GM18519 (cell line): Measurements from ENCODE around the gene TTLL12.
"Not testable (repeated sequence)": the region's sequence is repeated elsewhere in the genome, so short reads cannot be mapped to it uniquely, and the experiment has no call there.

Experiments
- ATAC-seq: cut with Tn5 transposase; IDR thresholded peaks from one replicate; pipeline ENCODE4 v1.9.1; 2021; ENCODE audit warnings: mild to moderate bottlenecking, moderate library complexity; ENCODE audit not compliant: unreplicated experiment, low FRiP score

TTLL12 gene

GRCh38 chr22:43157874-43158546, 28.9 kb downstream of the TTLL12 start:
- no peak for ATAC-seq

- no peak for ATAC-seq
These were observed 30.5 kb downstream of the TTLL12 start for GRCh38 chr22:43156413-43156812.

- ATAC-seq, result no peak
These were observed 31.1 kb downstream of the TTLL12 start for GRCh38 chr22:43155789-43156188.

- ATAC-seq, result no peak
These were observed 31.9 kb downstream of the TTLL12 start for GRCh38 chr22:43154887-43155536.

GRCh38 chr22:43153899-43154298, 33.0 kb downstream of the TTLL12 start:
- ATAC-seq, result no peak

GRCh38 chr22:43152357-43153071, 34.4 kb downstream of the TTLL12 start:
- ATAC-seq, result no peak

- ATAC-seq, result no peak
These were observed 35.0 kb downstream of the TTLL12 start for GRCh38 chr22:43152003-43152356.

GRCh38 chr22:43151251-43152002, 35.5 kb downstream of the TTLL12 start, which contains the start of gene TSPO:
Gene TSPO, plus strand, starts transcription at chr22:43151559. Its CDS starts 7,680 bp downstream, at chr22:43159239.
- no peak for ATAC-seq

- ATAC-seq, result no peak
These were observed 36.2 kb downstream of the TTLL12 start for GRCh38 chr22:43150731-43151206.

- no peak for ATAC-seq
These were observed 38.4 kb downstream of the TTLL12 start for GRCh38 chr22:43148581-43148980.

GRCh38 chr22:43147821-43148220, 39.1 kb downstream of the TTLL12 start:
- ATAC-seq, result no peak

- ATAC-seq, result not testable (repeated sequence)
These were observed 40.6 kb downstream of the TTLL12 start for GRCh38 chr22:43146332-43146731.

- ATAC-seq, result not testable (repeated sequence)
These were observed 41.6 kb downstream of the TTLL12 start for GRCh38 chr22:43145371-43145770.

GRCh38 chr22:43144949-43145348, 42.0 kb downstream of the TTLL12 start:
- ATAC-seq, result no peak

GRCh38 chr22:43142880-43143562, 43.9 kb downstream of the TTLL12 start, which contains the start of gene MCAT:
Gene MCAT, minus strand, starts transcription at chr22:43143398. Its CDS starts 50 bp downstream, at chr22:43143348.
- peak; percentile 53 for ATAC-seq

- ATAC-seq, result no peak
These were observed 50.1 kb downstream of the TTLL12 start for GRCh38 chr22:43136801-43137200.

GRCh38 chr22:43136255-43136654, 50.7 kb downstream of the TTLL12 start:
- no peak for ATAC-seq

GRCh38 chr22:43135565-43135964, 51.4 kb downstream of the TTLL12 start:
- no peak for ATAC-seq

GRCh38 chr22:43134553-43134952, 52.4 kb downstream of the TTLL12 start:
- ATAC-seq, result no peak

- ATAC-seq, result no peak
These were observed 53.5 kb downstream of the TTLL12 start for GRCh38 chr22:43133401-43133800.
